Astrocyte of the cerebellum (primary cell): ENCODE data around the gene DNM3.

Source experiments
- DNase-seq: peaks from one replicate; pipeline ENCODE4 v3.0.0-alpha.2; 2011; ENCODE audit warnings: low read depth
- H3K4me3 ChIP-seq: 2 replicates; pipeline ENCODE4 v1.5.1; 2011; ENCODE audit warnings: mild to moderate bottlenecking, low read depth, low read length, moderate library complexity
- in situ Hi-C: cut with HindIII; loops from 2 replicates; pipeline ENCODE4 v1.10.0; 2017; ENCODE audit warnings: low sequenced_read_pairs
- TF ChIP-seq, protein P1 (sequence below): IDR thresholded peaks from 2 replicates; pipeline ENCODE4 v1.5.1; 2012; ENCODE audit warnings: low read length, low read depth, moderate library complexity, mild to moderate bottlenecking; ENCODE audit errors: missing control alignments

The DNM3 gene

DNA sequence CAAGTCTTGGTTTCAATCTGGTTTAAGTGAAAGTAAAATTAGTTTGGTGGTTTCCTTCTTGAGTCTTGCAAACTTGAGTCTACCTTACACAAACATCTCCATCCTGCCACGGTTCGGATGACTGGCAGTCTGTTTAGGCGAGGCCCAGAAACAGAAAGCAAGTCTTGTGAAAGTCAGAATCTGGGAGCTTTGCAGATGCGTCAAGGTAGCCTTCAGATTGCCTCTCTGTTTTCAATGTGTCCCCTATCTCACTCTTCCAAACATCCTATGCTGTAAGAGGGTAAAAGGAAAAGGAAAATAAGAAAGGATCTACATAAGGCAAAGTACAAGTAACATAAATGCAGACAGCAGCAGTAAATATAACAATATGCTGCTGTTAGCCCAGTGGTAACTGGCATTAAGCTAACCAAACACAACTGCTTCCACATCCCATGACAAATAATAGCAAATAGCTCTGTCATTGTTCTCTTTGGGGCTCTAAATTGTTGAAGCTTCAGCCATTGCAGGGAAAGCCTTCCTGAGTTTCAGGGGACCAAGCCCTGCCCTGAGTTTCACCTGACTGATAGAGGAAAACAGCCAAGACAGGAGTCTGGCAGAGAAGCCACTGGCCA lies 552.9 kb downstream of the DNM3 start:
- TF ChIP-seq, protein P1, sequence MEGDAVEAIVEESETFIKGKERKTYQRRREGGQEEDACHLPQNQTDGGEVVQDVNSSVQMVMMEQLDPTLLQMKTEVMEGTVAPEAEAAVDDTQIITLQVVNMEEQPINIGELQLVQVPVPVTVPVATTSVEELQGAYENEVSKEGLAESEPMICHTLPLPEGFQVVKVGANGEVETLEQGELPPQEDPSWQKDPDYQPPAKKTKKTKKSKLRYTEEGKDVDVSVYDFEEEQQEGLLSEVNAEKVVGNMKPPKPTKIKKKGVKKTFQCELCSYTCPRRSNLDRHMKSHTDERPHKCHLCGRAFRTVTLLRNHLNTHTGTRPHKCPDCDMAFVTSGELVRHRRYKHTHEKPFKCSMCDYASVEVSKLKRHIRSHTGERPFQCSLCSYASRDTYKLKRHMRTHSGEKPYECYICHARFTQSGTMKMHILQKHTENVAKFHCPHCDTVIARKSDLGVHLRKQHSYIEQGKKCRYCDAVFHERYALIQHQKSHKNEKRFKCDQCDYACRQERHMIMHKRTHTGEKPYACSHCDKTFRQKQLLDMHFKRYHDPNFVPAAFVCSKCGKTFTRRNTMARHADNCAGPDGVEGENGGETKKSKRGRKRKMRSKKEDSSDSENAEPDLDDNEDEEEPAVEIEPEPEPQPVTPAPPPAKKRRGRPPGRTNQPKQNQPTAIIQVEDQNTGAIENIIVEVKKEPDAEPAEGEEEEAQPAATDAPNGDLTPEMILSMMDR = no peak
- DNase-seq = no peak
- in situ Hi-C loops = no loop called here
- no peak overlapping the region for H3K4me3 ChIP-seq

DNA sequence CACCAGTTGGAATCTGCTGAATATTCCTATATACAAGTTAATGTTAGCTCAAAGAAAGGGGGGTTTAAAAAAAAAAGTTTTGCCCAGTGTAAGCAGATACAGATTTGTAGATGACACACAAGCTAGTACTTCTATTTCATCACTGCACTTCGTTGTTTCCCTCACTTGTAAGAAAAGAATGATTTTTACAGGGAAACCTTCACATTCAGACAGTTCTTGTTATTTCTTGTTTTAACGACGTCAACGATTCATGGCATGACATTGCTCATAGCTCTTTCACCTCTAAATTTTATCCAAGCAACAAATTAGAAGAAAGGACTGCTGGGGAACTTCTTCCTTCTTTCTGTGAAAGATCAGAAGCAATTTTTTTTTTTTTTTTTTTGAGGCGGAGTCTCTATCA lies 553.5 kb downstream of the DNM3 start:
- no peak overlapping the region for H3K4me3 ChIP-seq
- TF ChIP-seq, protein P1 = no peak
- no peak for DNase-seq
- in situ Hi-C loops = no loop called here

DNA sequence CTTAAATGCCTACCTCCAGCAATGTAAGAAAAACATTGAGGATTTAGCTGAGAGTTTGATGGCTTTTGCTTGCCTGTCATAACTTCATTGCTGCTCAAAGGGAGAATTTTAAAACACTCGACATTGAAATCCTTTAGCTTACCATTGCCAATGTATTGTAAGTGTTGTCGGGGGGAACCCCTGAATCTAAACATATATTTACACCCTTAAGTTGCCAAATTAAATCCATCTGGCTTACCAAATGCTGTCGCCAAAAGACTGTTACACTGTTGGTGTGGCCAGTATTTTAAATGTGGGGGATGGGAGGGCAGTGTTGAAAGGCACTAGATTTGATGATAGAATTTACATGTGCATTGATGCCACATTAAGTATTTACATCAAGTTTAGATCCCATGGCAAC lies 554.3 kb downstream of the DNM3 start:
- in situ Hi-C loops = no loop called here
- TF ChIP-seq, protein P1 = no peak
- DNase-seq = no peak
- no peak overlapping the region for H3K4me3 ChIP-seq

DNA sequence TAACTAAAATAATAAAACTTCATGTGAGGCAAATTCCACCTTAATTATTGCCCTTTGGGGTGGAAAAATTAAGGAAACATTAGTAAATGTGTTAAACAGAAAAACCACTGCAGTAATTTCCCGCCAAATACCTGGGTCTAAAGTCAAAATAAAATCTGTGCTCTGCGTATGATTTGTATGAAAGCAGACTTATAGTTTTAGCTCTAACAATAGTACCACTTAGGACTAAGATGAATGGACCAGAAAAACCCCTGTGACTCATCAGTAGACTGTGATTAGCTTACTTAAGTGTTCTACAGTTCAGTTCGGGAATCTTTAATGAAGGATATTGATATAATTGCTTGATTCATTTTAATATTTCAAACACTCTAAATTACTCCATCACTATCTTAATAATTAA lies 555.9 kb downstream of the DNM3 start:
- peak; percentile 40 for DNase-seq
- TF ChIP-seq, protein P1 = no peak
- no peak overlapping the region for H3K4me3 ChIP-seq
- in situ Hi-C loops = no loop called here

DNA sequence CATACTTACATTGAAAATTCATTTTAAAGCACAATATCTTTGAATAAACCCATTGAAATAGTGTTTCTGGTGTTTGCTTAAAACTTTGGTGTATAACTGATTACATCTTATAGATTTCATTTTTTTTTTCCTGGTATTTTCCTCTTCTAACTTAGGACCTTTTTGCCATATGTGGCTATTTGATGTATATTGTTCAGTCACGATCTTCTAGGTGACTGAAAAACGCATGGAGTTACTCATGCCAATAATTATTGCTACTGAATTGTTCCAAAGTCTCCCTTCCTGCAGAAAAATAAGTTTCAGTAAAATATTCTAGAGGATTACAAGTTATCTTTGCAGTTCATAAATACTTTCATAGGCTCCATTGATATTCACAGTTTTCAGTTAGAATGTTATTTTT lies 556.3 kb downstream of the DNM3 start:
- no peak for DNase-seq
- in situ Hi-C loops = no loop called here
- TF ChIP-seq, protein P1 = no peak
- H3K4me3 ChIP-seq = no peak overlapping the region

DNA sequence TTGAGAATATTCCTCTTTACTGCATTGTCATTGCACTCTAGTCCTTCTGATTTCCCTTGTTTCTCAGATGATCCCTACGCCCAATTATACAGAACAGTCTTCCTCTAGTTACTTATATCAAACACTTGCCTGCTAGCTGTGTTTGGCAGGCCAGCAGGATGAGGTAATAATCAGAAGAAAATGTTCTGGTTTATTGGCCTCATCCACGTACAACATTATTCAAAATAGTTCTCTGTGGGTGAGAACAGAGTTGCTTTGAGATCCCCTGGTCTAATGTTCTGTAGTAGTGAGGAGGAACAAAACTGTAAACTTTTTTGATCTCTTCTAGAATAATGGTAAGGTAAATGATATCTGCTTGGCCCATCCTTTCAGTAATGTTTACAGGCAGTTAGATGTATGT lies 556.9 kb downstream of the DNM3 start:
- in situ Hi-C loops = no loop called here
- no peak for DNase-seq
- no peak overlapping the region for H3K4me3 ChIP-seq
- TF ChIP-seq, protein P1 = no peak
